GM12801 (cell line): Measurements from ENCODE around the gene MYBBP1A.

Experiments
- CTCF ChIP-seq: IDR thresholded peaks from one replicate; pipeline ENCODE4 v1.5.1; 2011; ENCODE audit warnings: control low read depth; ENCODE audit not compliant: insufficient read length; ENCODE audit errors: extremely low read depth

The MYBBP1A gene

DNA sequence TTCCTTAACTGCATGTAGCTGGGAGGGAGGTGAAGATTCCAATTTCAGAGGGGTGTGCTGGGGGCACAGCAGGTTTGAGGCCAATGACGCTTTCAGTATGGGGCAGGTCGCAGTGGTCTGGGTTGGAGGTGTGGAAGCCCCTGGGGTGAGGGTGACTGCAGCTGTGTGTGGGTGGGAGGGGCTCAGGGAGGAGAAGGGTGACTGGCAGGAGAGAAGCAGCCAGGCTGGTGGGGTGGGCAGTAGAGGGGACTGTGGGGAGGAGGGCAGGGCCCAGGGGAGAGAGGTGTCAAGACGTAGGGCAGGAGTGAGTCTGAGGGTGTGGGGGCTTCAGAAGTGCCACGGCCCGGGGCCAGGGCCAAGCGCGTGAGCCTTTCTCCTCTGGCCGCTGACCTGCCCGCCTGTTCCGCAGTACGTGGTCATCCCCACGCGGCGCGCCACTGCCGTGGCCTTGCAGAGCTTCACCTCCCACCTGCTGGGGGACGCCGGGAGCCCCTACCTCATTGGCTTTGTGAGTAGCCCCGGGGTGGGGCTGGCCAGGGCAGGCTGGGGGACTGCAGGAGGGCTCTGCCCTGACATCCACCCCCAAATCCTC, 19.4 kb downstream of the MYBBP1A start:
- TF ChIP-seq CTCF: no peak

- TF ChIP-seq CTCF: no peak
Observed at GRCh38 chr17:4534928-4535666, 20.1 kb downstream of the MYBBP1A start.

GRCh38 chr17:4534515-4534914, 20.7 kb downstream of the MYBBP1A start:
- TF ChIP-seq CTCF: no peak

DNA sequence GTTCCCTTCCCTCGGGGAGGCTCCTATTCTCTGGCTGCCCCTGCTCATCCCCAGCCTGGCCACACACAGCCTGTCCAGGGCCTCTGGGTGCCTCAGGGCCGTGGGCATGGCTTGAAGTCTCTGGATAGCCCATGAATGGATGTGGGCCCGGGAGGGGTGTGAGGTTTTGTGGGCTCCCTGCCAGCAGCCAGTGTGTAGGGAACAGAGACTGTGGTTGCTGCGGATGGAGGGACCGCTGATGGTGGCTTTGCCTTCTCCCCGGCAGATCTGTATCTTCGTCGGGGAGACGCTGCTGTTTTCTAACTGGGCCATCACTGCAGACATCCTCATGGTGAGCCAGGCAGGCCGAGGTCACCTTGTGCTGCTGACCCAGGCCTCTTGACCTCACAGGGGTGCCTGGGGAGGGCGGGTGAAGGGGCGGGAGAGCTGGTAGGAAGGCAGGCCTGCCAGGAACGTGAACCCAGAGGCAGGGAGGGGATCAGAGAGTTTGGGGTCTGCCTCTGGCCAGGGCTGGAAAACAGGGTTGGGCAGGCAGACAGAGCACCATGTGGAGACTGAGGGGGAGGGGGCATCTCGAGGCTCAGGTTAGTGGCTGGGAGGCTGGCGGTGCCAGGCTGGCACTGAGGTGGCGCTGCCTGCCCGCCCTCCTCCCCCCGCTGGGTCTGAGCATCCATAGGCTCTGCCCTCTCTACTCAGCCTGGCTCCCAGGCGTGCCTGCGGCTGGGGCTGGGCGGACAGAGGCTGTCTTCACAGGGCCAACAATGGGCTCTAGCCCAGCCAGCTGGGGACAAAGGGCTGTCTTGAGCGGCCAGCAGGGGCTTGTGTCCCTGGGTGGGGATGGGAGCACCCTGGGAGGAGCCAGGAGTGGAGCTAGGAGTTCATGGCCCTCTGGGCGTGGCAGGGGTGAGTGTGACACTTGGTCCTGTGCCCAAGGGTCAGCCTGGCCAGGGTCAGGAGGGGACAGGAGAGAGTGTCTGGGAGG, 21.4 kb downstream of the MYBBP1A start:
- TF ChIP-seq CTCF: no peak

DNA sequence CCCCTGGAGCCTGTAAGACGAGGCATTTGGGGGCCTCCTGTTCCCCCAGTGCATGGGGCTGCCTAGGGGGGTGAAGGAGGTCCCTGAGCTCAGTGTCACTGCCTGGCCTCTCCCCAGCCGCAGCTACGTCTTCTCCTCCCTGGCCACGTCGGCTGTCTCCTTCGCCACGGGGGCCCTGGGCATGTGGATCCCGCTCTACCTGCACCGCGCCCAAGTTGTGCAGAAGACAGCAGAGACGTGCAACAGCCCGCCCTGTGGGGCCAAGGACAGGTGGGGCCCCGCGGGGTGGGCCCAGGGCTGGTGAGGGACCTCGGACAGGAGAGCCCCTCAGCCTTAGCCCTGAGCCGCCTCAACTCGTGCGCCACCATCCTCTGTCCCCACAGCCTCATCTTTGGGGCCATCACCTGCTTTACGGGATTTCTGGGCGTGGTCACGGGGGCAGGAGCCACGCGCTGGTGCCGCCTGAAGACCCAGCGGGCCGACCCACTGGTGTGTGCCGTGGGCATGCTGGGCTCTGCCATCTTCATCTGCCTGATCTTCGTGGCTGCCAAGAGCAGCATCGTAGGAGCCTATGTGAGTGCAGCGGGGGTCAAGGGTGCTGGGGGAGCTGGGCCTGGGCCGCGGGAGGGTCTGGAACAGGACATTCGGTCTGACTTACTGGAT, 22.2 kb downstream of the MYBBP1A start:
- TF ChIP-seq CTCF: no peak

- no peak for TF ChIP-seq CTCF
Observed at GRCh38 chr17:4531988-4532736, 23.0 kb downstream of the MYBBP1A start.
